ENCODE results near the gene LRRN1.

- TF ChIP-seq CTCF (IDR thresholded peaks at IDR 0.05) (peak; percentile 5; the same call in 1 of the 2 replicates), ZFX (IDR thresholded peaks at IDR 0.05; ENCODE audit: borderline replicate concordance) (no peak)
These were observed at the start of gene LRRN1 for GRCh38 chr3:3799173-3800079.

Data from 22Rv1 (cell line).